GM12872 (cell line): ENCODE results near the gene DECR2.

Experiments used
- TF ChIP-seq, protein P1 (sequence below): IDR thresholded peaks from 3 replicates; pipeline ENCODE4 v1.5.1; 2011; ENCODE audit warnings: low read depth, mild to moderate bottlenecking, low read length, moderate library complexity; ENCODE audit not compliant: insufficient read depth

The DECR2 gene

DNA sequence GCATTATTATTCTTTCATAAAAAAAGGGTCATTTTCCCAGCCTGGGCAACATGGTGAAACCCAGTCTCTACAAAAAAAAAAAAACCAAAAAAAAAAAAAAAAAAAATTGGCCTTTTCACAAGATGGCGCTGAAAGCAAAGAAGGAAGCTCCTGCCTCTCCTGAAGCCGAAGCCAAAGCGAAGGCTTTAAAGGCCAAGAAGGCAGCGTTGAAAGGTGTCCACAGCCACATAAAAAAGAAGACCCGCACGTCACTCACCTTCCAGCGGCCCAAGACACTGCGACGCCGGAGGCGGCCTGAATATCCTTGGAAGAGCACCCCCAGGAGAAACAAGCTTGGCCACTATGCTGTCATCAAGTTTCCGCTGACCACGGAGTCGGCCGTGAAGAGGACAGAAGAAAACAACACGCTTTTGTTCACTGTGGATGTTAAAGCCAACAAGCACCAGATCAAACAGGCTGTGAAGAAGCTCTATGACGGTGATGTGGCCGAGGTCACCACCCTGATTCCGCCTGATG is 15.0 kb upstream of the DECR2 start:
- TF ChIP-seq, protein P1, sequence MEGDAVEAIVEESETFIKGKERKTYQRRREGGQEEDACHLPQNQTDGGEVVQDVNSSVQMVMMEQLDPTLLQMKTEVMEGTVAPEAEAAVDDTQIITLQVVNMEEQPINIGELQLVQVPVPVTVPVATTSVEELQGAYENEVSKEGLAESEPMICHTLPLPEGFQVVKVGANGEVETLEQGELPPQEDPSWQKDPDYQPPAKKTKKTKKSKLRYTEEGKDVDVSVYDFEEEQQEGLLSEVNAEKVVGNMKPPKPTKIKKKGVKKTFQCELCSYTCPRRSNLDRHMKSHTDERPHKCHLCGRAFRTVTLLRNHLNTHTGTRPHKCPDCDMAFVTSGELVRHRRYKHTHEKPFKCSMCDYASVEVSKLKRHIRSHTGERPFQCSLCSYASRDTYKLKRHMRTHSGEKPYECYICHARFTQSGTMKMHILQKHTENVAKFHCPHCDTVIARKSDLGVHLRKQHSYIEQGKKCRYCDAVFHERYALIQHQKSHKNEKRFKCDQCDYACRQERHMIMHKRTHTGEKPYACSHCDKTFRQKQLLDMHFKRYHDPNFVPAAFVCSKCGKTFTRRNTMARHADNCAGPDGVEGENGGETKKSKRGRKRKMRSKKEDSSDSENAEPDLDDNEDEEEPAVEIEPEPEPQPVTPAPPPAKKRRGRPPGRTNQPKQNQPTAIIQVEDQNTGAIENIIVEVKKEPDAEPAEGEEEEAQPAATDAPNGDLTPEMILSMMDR: no peak

DNA sequence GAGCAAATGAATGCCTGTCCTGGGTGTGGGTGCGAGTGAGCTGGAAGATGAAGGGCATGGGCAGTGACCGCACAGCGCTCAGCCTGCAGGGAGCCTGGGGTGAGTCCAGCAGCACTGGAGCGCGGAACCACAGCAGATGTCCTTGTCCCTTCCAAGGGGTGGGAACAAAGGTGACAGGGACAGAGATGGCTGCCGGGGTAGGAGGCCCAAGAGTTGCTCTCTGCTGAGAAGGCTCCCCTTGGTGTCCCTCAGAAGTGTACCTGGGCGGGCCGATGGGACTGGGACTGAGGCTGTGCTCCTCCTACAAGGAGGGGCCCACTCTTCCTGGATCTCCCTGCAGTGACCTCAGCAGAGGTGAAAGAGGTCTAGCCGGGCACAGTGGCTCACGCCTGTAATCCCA is 12.3 kb upstream of the DECR2 start:
- TF ChIP-seq, protein P1: no peak

DNA sequence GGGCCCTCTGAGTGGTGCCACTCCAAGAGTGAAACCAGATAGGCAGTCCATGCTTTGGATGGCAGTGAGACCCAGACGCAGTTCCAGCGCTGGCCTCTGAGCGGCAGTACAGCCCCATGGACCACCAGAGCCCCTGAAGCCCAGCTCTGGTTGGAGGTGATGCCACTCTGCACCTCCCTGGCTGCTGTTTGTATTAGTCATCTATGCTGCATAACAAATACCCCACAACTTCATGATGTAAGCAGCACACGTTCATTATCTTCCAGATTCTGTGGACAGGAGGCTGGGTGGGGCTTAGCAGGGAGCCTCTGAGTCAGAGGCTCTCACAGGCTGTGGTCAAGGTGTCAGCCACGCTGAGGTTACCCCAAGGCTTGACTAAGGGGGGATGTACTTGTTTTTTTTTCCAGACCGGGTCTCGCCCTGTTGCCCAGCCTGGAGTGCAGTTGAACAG is 9.8 kb upstream of the DECR2 start:
- TF ChIP-seq, protein P1: peak; percentile 97

DNA sequence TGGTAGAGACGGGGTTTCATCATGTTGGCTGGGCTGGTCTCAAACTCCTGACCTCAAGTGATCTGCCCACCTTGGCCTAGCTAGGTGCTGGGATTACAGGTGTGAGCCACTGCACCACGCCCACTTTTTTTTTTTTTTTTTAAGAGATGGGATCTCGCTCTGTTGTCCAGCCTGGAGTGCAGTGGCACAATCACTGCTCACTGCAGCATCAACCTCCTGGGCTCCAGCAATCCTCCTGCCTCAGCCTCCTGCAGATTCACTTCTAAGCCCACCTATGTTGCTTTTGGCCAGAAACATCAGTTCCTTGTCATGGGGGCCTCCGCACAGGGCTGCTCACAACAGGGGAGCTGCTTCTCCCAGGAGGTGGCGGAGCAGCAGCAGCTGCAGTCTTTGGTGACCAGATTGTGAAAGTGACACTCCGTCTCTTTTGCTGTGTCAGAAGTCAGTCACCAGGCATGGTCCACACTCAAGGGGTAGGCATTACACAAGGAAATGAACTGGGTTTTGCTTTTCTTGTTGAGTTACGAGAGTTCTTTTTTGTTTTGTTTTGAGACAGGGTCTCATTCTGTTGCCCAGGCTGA is 9.1 kb upstream of the DECR2 start:
- TF ChIP-seq, protein P1: no peak

DNA sequence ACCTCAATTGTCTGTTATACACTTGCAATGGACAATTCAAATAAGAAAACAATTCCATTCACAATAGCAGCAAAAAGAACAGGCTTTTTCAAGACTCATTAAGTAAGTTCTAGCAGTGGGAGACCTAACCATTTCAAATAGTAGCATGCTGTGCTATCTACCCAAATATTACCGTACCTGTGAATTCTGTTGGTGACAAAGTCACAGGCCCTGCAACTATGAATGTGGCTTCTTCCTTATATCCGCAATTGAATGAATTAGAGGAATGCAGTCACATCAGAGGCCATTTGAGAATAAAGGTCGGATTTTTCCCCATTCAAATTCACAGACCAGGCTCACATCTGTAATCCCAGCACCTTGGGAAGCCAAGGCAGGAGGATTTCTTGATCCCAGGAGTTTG is 5.5 kb upstream of the DECR2 start:
- TF ChIP-seq, protein P1: no peak

DNA sequence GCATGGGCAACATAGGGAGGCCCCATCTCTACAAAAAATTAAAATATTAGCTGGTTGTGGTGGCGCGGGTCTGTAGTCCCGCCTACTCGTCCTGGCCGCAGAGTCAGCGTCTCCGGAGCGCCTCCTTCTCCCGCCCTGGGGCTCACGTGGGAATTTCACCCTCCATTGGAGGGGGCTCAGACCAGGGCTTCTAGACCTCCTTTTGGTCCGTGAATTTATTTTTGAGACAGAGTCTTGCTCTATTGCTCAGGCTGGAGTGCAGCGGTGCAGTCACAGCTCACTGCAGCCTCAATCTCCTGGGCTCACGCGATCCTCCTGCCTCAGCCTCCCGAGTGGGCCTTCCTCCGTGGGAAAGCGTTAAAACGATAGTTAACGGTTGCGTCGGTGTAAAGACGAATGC is 5.1 kb upstream of the DECR2 start:
- TF ChIP-seq, protein P1: no peak

DNA sequence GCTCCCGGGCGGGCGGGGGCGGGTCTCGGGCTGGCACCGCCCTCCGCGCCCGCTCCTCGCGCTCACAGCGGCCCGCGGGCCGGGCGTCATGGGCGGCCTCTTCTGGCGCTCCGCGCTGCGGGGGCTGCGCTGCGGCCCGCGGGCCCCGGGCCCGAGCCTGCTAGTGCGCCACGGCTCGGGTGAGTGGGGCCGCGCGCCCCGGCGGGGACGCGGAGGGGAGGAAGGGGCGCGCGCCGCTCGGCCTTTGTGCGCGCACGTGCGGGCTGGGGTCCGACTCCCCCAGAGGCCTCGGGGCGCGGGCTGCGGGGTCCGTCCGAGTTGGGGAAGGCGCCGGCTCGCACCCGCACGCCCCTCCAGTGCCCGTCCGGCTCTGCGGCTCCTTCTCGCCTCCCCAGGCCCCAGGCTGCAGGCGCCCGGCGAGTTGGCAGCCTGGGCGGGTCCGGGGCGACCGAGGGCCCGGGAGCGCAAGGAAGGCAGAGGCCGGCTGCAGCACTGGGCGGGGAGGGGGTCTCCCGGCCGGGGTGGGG is 4.5 kb upstream of the DECR2 start, which contains the start of gene NME4:
Gene NME4 (plus strand): TSS at position 65 of the 527 bp plus-strand sequence. CDS start 24 bp downstream, at position 89.
- TF ChIP-seq, protein P1: no peak
